ENCODE data around the gene FOXF1. TPM values are rescaled to one million over a fixed set of nuclear protein-coding genes. Genes with fewer than 3 reads are reported as not detected.

The FOXF1 gene
- total and polyA plus RNA-seq, 8 donors: 15.7 to 37.9 (median 22.3) TPM

- Histone ChIP-seq H3K9me3 (peaks cover 0 to 17% (median 11%) of the 10 kb centered on the region in 4 donors), H3K4me1 (peaks cover 0 to 15% (median 6%) of the 10 kb centered on the region in 4 donors), H3K27me3 (no peaks in the 10 kb centered on the region), H3K4me3 (no peak overlapping the region), H3K27ac (peak overlapping the region in 1 of 5 donors; percentile 88), H3K36me3 (no peaks in the 10 kb centered on the region)
- intact Hi-C loops (cut with DNase I; ENCODE audit: low total_unique reads): no loop called here
- 94 to 100% (median 96%) methylated on average over 2 of the region's 2 CpGs for WGBS, 5 donors
- no peak for TF ChIP-seq POLR2AphosphoS5 (IDR thresholded peaks at IDR 0.05)
- TF ChIP-seq POLR2A (IDR thresholded peaks at IDR 0.05): no peak
- no peak for TF ChIP-seq EP300 (IDR thresholded peaks at IDR 0.05)
- TF ChIP-seq, protein P1, sequence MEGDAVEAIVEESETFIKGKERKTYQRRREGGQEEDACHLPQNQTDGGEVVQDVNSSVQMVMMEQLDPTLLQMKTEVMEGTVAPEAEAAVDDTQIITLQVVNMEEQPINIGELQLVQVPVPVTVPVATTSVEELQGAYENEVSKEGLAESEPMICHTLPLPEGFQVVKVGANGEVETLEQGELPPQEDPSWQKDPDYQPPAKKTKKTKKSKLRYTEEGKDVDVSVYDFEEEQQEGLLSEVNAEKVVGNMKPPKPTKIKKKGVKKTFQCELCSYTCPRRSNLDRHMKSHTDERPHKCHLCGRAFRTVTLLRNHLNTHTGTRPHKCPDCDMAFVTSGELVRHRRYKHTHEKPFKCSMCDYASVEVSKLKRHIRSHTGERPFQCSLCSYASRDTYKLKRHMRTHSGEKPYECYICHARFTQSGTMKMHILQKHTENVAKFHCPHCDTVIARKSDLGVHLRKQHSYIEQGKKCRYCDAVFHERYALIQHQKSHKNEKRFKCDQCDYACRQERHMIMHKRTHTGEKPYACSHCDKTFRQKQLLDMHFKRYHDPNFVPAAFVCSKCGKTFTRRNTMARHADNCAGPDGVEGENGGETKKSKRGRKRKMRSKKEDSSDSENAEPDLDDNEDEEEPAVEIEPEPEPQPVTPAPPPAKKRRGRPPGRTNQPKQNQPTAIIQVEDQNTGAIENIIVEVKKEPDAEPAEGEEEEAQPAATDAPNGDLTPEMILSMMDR (IDR thresholded peaks at IDR 0.05): no peak
- no peak for DNase-seq
These were observed 46.3 kb upstream of the FOXF1 start for GRCh38 chr16:86464044-86464443.

- TF ChIP-seq EP300 (IDR thresholded peaks at IDR 0.05): no peak
- TF ChIP-seq POLR2AphosphoS5 (IDR thresholded peaks at IDR 0.05): no peak
- TF ChIP-seq POLR2A (IDR thresholded peaks at IDR 0.05): no peak
- TF ChIP-seq, protein P1 (IDR thresholded peaks at IDR 0.05): no peak
These were observed 44.9 kb upstream of the FOXF1 start for GRCh38 chr16:86465434-86465833.

GRCh38 chr16:86466696-86467406 lies 43.5 kb upstream of the FOXF1 start:
- Histone ChIP-seq H3K27me3 (peaks cover 0 to 6% (median 0%) of the 10 kb centered on the region in 3 donors), H3K9me3 (peaks cover 0 to 4% (median under 1%) of the 10 kb centered on the region in 4 donors), H3K36me3 (no peaks in the 10 kb centered on the region), H3K4me3 (no peak overlapping the region), H3K27ac (peak overlapping the region; percentile 17 to 56 (median 43)), H3K4me1 (peaks cover 0 to 14% (median 0%) of the 10 kb centered on the region in 4 donors)
- TF ChIP-seq EP300 (IDR thresholded peaks at IDR 0.05) (no peak), POLR2AphosphoS5 (IDR thresholded peaks at IDR 0.05) (no peak), POLR2A (IDR thresholded peaks at IDR 0.05) (no peak)
- TF ChIP-seq, protein P1 (IDR thresholded peaks at IDR 0.05): no peak
- DNase-seq: no peak
- WGBS, 5 donors: 82 to 87% (median 86%) methylated on average over 29 of the region's 29 CpGs
- intact Hi-C loops (cut with DNase I; ENCODE audit: low total_unique reads): no loop called here

More at GRCh38 chr16:86465434-86465833, 44.9 kb upstream of the FOXF1 start:
- no peaks in the 10 kb centered on the region for H3K36me3 ChIP-seq
- peaks cover 0 to 15% (median 0%) of the 10 kb centered on the region in 4 donors for H3K4me1 ChIP-seq
- H3K9me3 ChIP-seq: peaks cover 0 to 13% (median 10%) of the 10 kb centered on the region in 4 donors
- intact Hi-C loops (cut with DNase I; ENCODE audit: low total_unique reads): no loop called here
- no peak for DNase-seq
- no peaks in the 10 kb centered on the region for H3K27me3 ChIP-seq
- WGBS, 5 donors: 79 to 92% (median 81%) methylated on average over 2 of the region's 2 CpGs
- no peak overlapping the region for H3K27ac ChIP-seq
- no peak overlapping the region for H3K4me3 ChIP-seq

DNA sequence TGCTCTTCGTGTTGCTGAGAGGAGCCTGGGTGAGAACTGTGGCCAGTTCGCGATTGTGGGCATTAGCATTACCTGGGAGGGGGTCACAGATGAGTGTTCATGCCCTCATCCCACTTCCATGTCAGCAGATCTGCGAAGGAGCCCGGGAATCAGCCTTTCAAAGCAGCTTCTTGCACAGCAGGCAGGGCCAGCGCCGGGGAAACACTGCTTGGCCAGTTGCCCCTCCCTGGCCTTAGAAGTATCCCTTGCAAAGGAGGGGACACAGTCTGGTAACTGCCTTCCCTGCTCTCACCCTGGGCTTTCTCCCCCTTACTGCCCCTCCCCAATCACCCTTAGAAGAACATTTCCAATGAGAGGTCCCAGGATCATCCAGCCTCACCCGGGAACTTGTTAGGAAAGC lies 42.8 kb upstream of the FOXF1 start:
- H3K27me3 ChIP-seq: peaks cover 0 to 7% (median 0%) of the 10 kb centered on the region in 3 donors
- peaks cover 0 to 8% (median 7%) of the 10 kb centered on the region in 4 donors for H3K9me3 ChIP-seq
- TF ChIP-seq POLR2AphosphoS5 (IDR thresholded peaks at IDR 0.05) (no peak), POLR2A (IDR thresholded peaks at IDR 0.05) (no peak), EP300 (IDR thresholded peaks at IDR 0.05) (no peak)
- TF ChIP-seq, protein P1 (IDR thresholded peaks at IDR 0.05): no peak
- H3K36me3 ChIP-seq: no peaks in the 10 kb centered on the region
- intact Hi-C loops (cut with DNase I; ENCODE audit: low total_unique reads): no loop called here
- peaks cover 0 to 8% (median 0%) of the 10 kb centered on the region in 4 donors for H3K4me1 ChIP-seq
- H3K27ac ChIP-seq: peak overlapping the region; percentile 10 to 56 (median 33)
- H3K4me3 ChIP-seq: no peak overlapping the region
- WGBS, 5 donors: 68 to 81% (median 74%) methylated on average over 6 to 8 of the region's 8 CpGs
- DNase-seq: no peak
